HG03066 (cell line): Measurements from ENCODE around the gene CAPN12.
"Not testable (repeated sequence)": the region's sequence is repeated elsewhere in the genome, so short reads cannot be mapped to it uniquely, and the experiment has no call there.

Experiments used
- ATAC-seq: cut with Tn5 transposase; IDR thresholded peaks from one replicate; pipeline ENCODE4 v1.9.1; 2021; ENCODE audit warnings: low read depth; ENCODE audit not compliant: unreplicated experiment

CAPN12 gene

GRCh38 chr19:38770949-38771275 lies 26.6 kb upstream of the CAPN12 start:
- not testable (repeated sequence) for ATAC-seq

- not testable (repeated sequence) for ATAC-seq
Observed at GRCh38 chr19:38770228-38770948, 26.1 kb upstream of the CAPN12 start.

GRCh38 chr19:38769635-38770211 lies 25.4 kb upstream of the CAPN12 start:
- ATAC-seq, result peak; percentile 62

GRCh38 chr19:38766276-38767047 lies 22.2 kb upstream of the CAPN12 start:
- no peak for ATAC-seq

GRCh38 chr19:38765214-38765613 lies 20.9 kb upstream of the CAPN12 start:
- ATAC-seq, result no peak

- ATAC-seq, result no peak
Observed at GRCh38 chr19:38763795-38764220, 19.5 kb upstream of the CAPN12 start.

- ATAC-seq, result not testable (repeated sequence)
Observed at GRCh38 chr19:38761884-38762389, 17.7 kb upstream of the CAPN12 start.

GRCh38 chr19:38760805-38761517 lies 16.7 kb upstream of the CAPN12 start:
- ATAC-seq, result not testable (repeated sequence)

GRCh38 chr19:38759590-38760003 lies 15.3 kb upstream of the CAPN12 start:
- ATAC-seq, result no peak

GRCh38 chr19:38754196-38754595 lies 9.9 kb upstream of the CAPN12 start:
- ATAC-seq, result not testable (repeated sequence)

GRCh38 chr19:38753783-38754182 lies 9.5 kb upstream of the CAPN12 start:
- ATAC-seq, result not testable (repeated sequence)

GRCh38 chr19:38745316-38745715 lies 1.0 kb upstream of the CAPN12 start:
- ATAC-seq, result no peak

GRCh38 chr19:38744874-38745273 lies 600 bp upstream of the CAPN12 start:
- no peak for ATAC-seq

- no peak for ATAC-seq
Observed at GRCh38 chr19:38743394-38744297, 628 bp downstream of the CAPN12 start.

- ATAC-seq, result no peak
Observed at GRCh38 chr19:38742906-38743305, 1.4 kb downstream of the CAPN12 start.

GRCh38 chr19:38742296-38742695 lies 2.0 kb downstream of the CAPN12 start:
- no peak for ATAC-seq

- ATAC-seq, result no peak
Observed at GRCh38 chr19:38741670-38742069, 2.6 kb downstream of the CAPN12 start.

- no peak for ATAC-seq
Observed at GRCh38 chr19:38740932-38741331, 3.3 kb downstream of the CAPN12 start.

GRCh38 chr19:38740257-38740592 lies 4.0 kb downstream of the CAPN12 start:
- ATAC-seq, result no peak
